KMS-11 (cell line): ENCODE measurements around the gene CYGB.
A peak's percentile ranks its signal among the peaks of the same experiment; 100 is the strongest.
"Not testable (repeated sequence)": the region's sequence is repeated elsewhere in the genome, so short reads cannot be mapped to it uniquely, and the experiment has no call there.

Experiments
- H2AFZ ChIP-seq: fragments of 200-600 bp; sonication (generic); 2 replicates; pipeline ENCODE4 v1.6.1; 2016; ENCODE audit warnings: antibody characterized with exemption, mixed run types, low read depth
- H3K27ac ChIP-seq: fragments of 200-600 bp; sonication (generic); 2 replicates; pipeline ENCODE4 v1.6.1; 2016; ENCODE audit warnings: mild to moderate bottlenecking, mixed run types
- H3K27me3 ChIP-seq: fragments of 200-600 bp; sonication (generic); 2 replicates; pipeline ENCODE4 v1.6.1; 2017; ENCODE audit warnings: mild to moderate bottlenecking, low read depth, mixed run types, moderate library complexity; ENCODE audit not compliant: insufficient read depth
- H3K36me3 ChIP-seq: fragments of 200-600 bp; sonication (generic); 2 replicates; pipeline ENCODE4 v1.6.1; 2017; ENCODE audit warnings: mild to moderate bottlenecking, mixed run types; ENCODE audit not compliant: insufficient read depth
- H3K4me1 ChIP-seq: fragments of 200-600 bp; sonication (generic); 2 replicates; pipeline ENCODE4 v1.6.1; 2016; ENCODE audit warnings: mild to moderate bottlenecking, low read depth, mixed run types; ENCODE audit not compliant: poor library complexity, severe bottlenecking
- H3K4me2 ChIP-seq: fragments of 200-600 bp; sonication (generic); 2 replicates; pipeline ENCODE4 v1.7.0; 2016; ENCODE audit warnings: mild to moderate bottlenecking, mixed run types
- H3K4me3 ChIP-seq: fragments of 200-600 bp; sonication (generic); IDR thresholded peaks from 2 replicates; pipeline ENCODE4 v1.6.1; 2017; ENCODE audit warnings: low read depth, low read length, mixed read lengths; ENCODE audit not compliant: insufficient read depth
- H3K79me2 ChIP-seq: fragments of 200-600 bp; sonication (generic); 2 replicates; pipeline ENCODE4 v1.6.1; 2016; ENCODE audit warnings: low read depth, mixed run types; ENCODE audit not compliant: insufficient read depth
- H3K9ac ChIP-seq: fragments of 200-600 bp; sonication (generic); 2 replicates; pipeline ENCODE4 v1.6.1; 2016; ENCODE audit warnings: mild to moderate bottlenecking, mixed run types
- H4K20me1 ChIP-seq: fragments of 200-600 bp; sonication (generic); 2 replicates; pipeline ENCODE4 v1.6.1; 2016; ENCODE audit warnings: mild to moderate bottlenecking, mixed run types; ENCODE audit not compliant: insufficient read depth
- CTCF ChIP-seq: fragments of 200-600 bp; sonication (generic); conservative IDR thresholded peaks from 2 replicates; pipeline ENCODE4 v1.6.1; 2017; ENCODE audit warnings: low read depth, mild to moderate bottlenecking, antibody characterized with exemption, low read length, moderate library complexity, mixed read lengths

CYGB gene

DNA sequence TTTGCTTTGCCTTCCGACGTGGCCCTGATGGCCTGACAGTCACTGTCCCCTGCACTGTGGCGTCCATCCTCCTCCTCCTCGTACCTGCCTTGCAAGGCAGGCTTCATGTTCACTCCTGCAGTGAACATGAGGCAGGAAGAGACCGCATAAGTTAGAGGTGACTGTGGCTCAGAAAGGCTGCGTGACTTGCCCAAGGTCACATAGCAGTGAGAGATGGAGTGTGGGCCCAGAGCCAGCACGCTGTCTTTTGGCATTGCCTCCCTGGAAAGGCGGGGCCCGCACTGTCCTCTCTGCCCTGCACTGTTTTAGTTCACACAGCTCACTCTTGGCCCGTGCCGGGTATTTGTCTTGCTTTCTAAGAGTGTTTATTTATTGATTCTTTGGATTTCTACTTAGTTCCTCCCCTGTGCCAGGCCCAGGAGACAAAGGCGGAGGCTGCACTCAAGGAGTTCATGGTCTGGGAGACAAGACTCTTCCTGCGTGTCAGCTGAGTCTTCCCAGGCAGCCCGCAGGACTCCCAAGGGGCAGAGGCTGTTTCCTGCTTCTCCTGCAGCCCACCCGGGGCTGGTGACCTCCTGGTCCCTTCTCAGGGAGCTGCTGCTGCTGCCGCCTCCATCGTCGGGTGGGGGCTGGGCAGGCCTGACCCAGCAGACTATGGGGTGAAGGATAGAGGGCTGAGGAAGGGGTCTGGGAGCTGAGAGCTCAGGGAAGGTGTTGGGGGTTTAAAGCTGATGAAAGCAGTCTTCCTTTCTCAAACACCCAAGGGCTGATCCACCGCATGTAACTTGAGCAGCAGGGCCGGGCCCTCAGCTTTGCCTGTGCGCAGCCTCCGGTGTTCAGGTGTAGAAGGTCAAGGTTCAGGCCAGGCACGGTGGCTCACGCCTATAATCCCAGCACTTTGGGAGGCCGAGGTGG is 12.7 kb downstream of the CYGB start:
- H3K36me3 ChIP-seq = no peaks in the 10 kb centered on the region
- no peak overlapping the region for H3K4me3 ChIP-seq
- no peak overlapping the region for H3K4me2 ChIP-seq
- peaks cover 55% of the 10 kb centered on the region for H3K27me3 ChIP-seq
- H2AFZ ChIP-seq = no peak overlapping the region
- H4K20me1 ChIP-seq = no peaks in the 10 kb centered on the region
- H3K27ac ChIP-seq = no peak overlapping the region
- H3K79me2 ChIP-seq = no peaks in the 10 kb centered on the region
- peaks cover 4% of the 10 kb centered on the region for H3K4me1 ChIP-seq
- no peak for TF ChIP-seq CTCF
- no peak overlapping the region for H3K9ac ChIP-seq

DNA sequence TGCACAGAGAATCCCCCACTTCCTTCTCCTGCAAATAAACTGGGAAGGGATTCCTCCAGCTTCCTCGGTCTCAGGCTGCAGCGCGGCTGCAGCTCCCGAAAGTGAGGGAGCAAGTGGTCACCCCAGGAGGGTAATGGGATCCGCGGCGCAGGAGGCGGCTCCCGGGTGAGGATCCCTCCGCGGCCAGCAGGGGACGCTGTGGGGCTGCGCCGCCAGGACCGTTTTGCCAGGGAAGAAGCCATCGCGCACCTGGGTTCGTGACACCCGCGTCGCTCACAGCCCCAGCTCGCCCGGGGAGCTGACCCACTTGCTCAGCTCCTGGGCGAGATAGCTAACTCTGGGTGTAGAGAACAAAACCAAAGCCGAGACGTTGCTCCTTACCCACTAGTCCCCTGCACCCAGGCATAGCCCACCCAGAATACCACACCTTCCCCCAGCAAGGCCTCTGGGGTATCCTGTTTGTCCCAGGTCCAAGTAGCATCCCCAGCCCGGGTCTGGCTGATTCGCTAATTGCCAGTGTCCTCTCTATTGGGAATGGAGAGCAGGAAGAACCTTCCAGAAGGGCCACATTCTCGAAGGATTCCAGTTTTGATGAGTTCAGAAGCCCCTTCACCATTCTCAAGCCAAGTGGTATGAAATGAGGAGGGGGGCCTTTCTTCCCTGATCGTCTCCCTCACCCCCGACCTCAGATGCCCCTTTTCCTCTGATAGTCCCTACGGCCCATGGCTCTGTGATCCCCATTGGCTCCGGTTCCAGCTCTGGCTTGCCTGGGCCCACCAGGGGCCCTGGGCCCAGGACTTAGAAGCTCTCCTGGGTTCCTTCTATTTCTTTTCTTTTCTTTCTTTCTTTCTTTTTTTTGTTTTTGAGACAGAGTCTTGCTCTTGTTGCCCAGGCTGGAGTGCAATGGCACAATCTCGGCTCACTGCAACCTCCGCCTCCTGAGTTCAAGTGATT is 14.1 kb downstream of the CYGB start:
- peak overlapping the region; percentile 47; the same call in 1 of the 2 replicates for H3K4me2 ChIP-seq
- H3K9ac ChIP-seq = no peak overlapping the region
- H4K20me1 ChIP-seq = no peaks in the 10 kb centered on the region

DNA sequence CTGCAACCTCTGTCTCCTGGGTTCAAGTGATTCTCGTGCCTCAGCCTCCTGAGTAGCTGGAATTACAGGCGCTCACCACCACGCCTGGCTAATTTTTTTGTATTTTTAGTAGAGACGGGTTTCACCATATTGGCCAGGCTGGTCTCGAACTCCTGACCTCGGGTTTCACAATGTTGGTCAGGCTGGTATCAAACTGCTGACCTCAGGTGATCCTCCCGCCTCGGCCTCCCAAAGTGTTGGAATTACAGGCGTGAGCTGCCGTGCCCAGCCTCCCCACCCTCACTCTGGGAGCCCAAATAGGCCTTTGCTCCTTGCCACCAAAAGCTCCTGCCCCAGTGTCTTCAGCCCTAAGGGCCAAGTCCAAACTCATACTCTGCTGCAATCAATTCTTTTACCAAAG is 15.8 kb downstream of the CYGB start:
- not testable (repeated sequence) for H3K4me2 ChIP-seq, H4K20me1 ChIP-seq, H3K4me3 ChIP-seq, H3K79me2 ChIP-seq, H3K36me3 ChIP-seq, H3K27ac ChIP-seq, H3K9ac ChIP-seq, H2AFZ ChIP-seq, H3K4me1 ChIP-seq
- peaks cover 49% of the 10 kb centered on the region for H3K27me3 ChIP-seq

More for the DNA sequence above, 14.1 kb downstream of the CYGB start:
- TF ChIP-seq CTCF = peak; percentile 99
- H3K4me3 ChIP-seq = no peak overlapping the region
- H3K36me3 ChIP-seq = no peaks in the 10 kb centered on the region
- no peaks in the 10 kb centered on the region for H3K79me2 ChIP-seq
- H3K27me3 ChIP-seq = peaks cover 62% of the 10 kb centered on the region
- H3K27ac ChIP-seq = no peak overlapping the region
- H2AFZ ChIP-seq = peak overlapping the region; percentile 21; the same call in 1 of the 2 replicates
- H3K4me1 ChIP-seq = peaks cover 4% of the 10 kb centered on the region

GRCh38 chr17:76521262-76521661 is 16.2 kb downstream of the CYGB start:
- Histone ChIP-seq H3K79me2 (no peaks in the 10 kb centered on the region), H3K36me3 (no peaks in the 10 kb centered on the region), H4K20me1 (no peaks in the 10 kb centered on the region), H3K4me1 (peaks cover 4% of the 10 kb centered on the region), H3K27me3 (peaks cover 49% of the 10 kb centered on the region), H3K27ac (no peak overlapping the region), H3K4me2 (no peak overlapping the region), H3K9ac (no peak overlapping the region), H3K4me3 (no peak overlapping the region), H2AFZ (no peak overlapping the region)
- TF ChIP-seq CTCF = no peak
